Right lobe of liver (tissue), 6 donors: ENCODE data around the gene RRAGD. TPM values are rescaled to one million over a fixed set of nuclear protein-coding genes. Genes with fewer than 3 reads are reported as not detected.

Experiments
- ATAC-seq, 4 donors: fragments of 200-7000 bp; cut with Tn5 transposase; one replicate each; pipeline ENCODE4 v1.9.1; 2020; ENCODE audit warnings: mild to moderate bottlenecking in 4 of 4, moderate library complexity in 4 of 4
- DNase-seq, 3 donors: peaks; one replicate each; pipeline ENCODE4 v3.0.0-alpha.2; 2020
- H3K27ac ChIP-seq, 3 donors: fragments of 200-600 bp; one replicate each; pipeline ENCODE4 v1.8.0; 2022
- H3K27me3 ChIP-seq, 2 donors: fragments of 200-600 bp; one replicate each; pipeline ENCODE4 v1.8.0; 2022
- H3K36me3 ChIP-seq, 4 donors: fragments of 200-600 bp; sonication (generic) in 1 of 4; one replicate each; pipeline versions ENCODE4 v1.5.1 to v1.8.0; 2017 to 2022; ENCODE audit warnings: control low read depth in 1 of 4
- H3K4me1 ChIP-seq, 4 donors: fragments of 200-600 bp; sonication (generic) in 1 of 4; one replicate each; pipeline versions ENCODE4 v1.5.1 to v1.8.0; 2017 to 2022; ENCODE audit warnings: control low read depth in 1 of 4
- H3K4me3 ChIP-seq, 3 donors: fragments of 200-600 bp; one replicate each; pipeline ENCODE4 v1.8.0; 2022
- H3K9me3 ChIP-seq, 4 donors: fragments of 200-600 bp; sonication (generic) in 1 of 4; one replicate each; pipeline versions ENCODE4 v1.5.1 to v1.8.0; 2017 to 2022; ENCODE audit warnings: control low read depth in 1 of 4
- CTCF ChIP-seq, 4 donors: fragments of 200-600 bp in 3 of 4; fragments of 450-650 bp in 1 of 4; IDR thresholded peaks; one replicate each; pipeline versions ENCODE4 v1.5.1 to v1.8.0; 2016 to 2022; ENCODE audit warnings: antibody characterized with exemption in 4 of 4, mild to moderate bottlenecking in 2 of 4
- POLR2A ChIP-seq: fragments of 450-650 bp; IDR thresholded peaks from one replicate; pipeline ENCODE4 v1.6.1; 2017; ENCODE audit warnings: antibody characterized with exemption, mild to moderate bottlenecking
- WGBS: methylation state at CpG from one replicate; pipeline ENCODE4 v1.1.6; 2018; ENCODE audit warnings: low coverage, low lambda C conversion rate; ENCODE audit not compliant: insufficient coverage; ENCODE audit errors: missing lambda C conversion rate; 5-methylcytosine and 5-hydroxymethylcytosine counted together
- intact Hi-C, 2 donors: fragments of 100-400 bp; cut with DNase I; formaldehyde crosslinking; loops; one replicate each; pipeline versions ENCODE4 v1.11.2 to v1.14.1; 2022
- total RNA-seq, 6 experiments: library from RNA; depleted of rRNA in 2 of 6; stranded (reverse); fragments of >200 nt in 2 of 6; fragmentation: NEBNext Ultra II Directional in 3 of 6; extraction: Animal tissue kit (Norgen Biotek cat#: 25700) in 3 of 6; gene quantifications; one replicate each; pipeline versions ENCODE4 v1.1.0 to v1.2.4, GENCODE V29; 2016 to 2023
- donor health status: DM: no; HTN: yes; CAD: no.
- donor health status: DM: no; HTN: no; CAD: no.
- donor health status: DM: no; HTN: no; CAD: no.
- donor health status: DM: no; HTN: yes; CAD: no.
- donor health status: DM: no; HTN: yes; CAD: no.

The RRAGD gene
- total RNA-seq, 6 experiments from 2014 or later = 7.1 to 18.7 (median 12.2) TPM

GRCh38 chr6:89454300-89454699 lies 42.2 kb upstream of the RRAGD start:
- intact Hi-C loops = no loop called here
- TF ChIP-seq POLR2A (no peak), CTCF (IDR thresholded peaks at IDR 0.05) (no peak)
- Histone ChIP-seq H3K9me3 (no peaks in the 10 kb centered on the region), H3K4me1 (no peaks in the 10 kb centered on the region), H3K36me3 (no peaks in the 10 kb centered on the region), H3K27ac (no peak overlapping the region), H3K27me3 (no peaks in the 10 kb centered on the region), H3K4me3 (no peak overlapping the region)
- DNase-seq (no peak), ATAC-seq (no peak)
- WGBS = 88% methylated on average over 2 of the region's 2 CpGs

DNA sequence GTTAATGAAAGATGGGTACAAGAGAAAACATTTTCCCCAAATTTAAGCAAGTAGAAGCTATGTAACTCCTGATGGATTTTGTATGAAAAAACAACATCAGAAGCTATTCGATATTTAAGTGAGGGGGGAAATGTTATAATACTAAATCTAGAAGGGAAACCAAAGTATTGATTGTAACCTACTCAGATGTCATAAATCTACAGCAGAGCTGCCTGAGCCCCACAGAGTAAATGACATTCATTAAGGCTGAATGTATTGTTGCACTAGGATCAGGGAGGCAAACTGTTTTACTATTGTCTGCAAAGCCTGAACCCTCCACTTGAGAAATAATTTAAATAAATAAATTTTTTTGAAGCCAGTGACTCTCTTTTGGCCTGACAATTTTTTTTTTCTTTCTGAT lies 40.2 kb upstream of the RRAGD start:
- intact Hi-C loops = no loop called here
- ATAC-seq (no peak), DNase-seq (no peak)
- Histone ChIP-seq H3K27me3 (no peaks in the 10 kb centered on the region), H3K4me3 (no peak overlapping the region), H3K27ac (no peak overlapping the region), H3K36me3 (no peaks in the 10 kb centered on the region), H3K4me1 (no peaks in the 10 kb centered on the region), H3K9me3 (no peaks in the 10 kb centered on the region)
- TF ChIP-seq CTCF (IDR thresholded peaks at IDR 0.05) = no peak
- WGBS = 92% methylated on average over 1 of the region's 1 CpG

DNA sequence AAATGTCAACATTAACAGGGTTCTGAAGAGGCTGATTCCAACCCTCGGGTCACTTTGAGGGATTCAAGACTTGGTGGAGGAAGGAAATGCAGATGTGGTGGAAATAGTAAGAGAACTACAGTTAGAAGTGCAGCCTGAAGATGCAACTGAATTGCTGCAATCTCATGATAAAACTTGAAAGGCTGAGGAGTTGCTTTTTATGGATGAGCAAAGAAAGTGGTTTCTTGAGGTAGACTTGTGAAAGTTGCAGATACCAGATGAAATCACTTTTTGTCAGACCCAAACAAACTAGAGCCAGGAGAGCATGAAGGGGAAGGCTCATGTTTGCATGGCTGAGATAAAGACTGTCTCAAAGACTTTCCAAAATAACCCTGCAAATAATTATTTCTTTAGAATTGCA lies 37.1 kb upstream of the RRAGD start:
- no peak overlapping the region for H3K27ac ChIP-seq
- no peaks in the 10 kb centered on the region for H3K27me3 ChIP-seq
- TF ChIP-seq POLR2A = no peak
- TF ChIP-seq CTCF (IDR thresholded peaks at IDR 0.05) = no peak
- intact Hi-C loops = no loop called here
- H3K36me3 ChIP-seq = no peaks in the 10 kb centered on the region
- peaks cover 0 to 2% (median 0%) of the 10 kb centered on the region in 4 donors for H3K4me1 ChIP-seq
- H3K4me3 ChIP-seq = no peak overlapping the region
- no peaks in the 10 kb centered on the region for H3K9me3 ChIP-seq
- ATAC-seq (no peak), DNase-seq (no peak)
- 13% methylated on average over 1 of the region's 1 CpG for WGBS

GRCh38 chr6:89443658-89444057 lies 31.6 kb upstream of the RRAGD start:
- H3K27me3 ChIP-seq = no peaks in the 10 kb centered on the region
- H3K27ac ChIP-seq = peak overlapping the region in 1 of 3 donors; percentile 0
- no peaks in the 10 kb centered on the region for H3K36me3 ChIP-seq
- DNase-seq (no peak), ATAC-seq (peak; percentile 99 to 100 (median 100))
- intact Hi-C loops = no loop called here
- no peaks in the 10 kb centered on the region for H3K9me3 ChIP-seq
- 36% methylated on average over 5 of the region's 5 CpGs for WGBS
- peak overlapping the region in 1 of 3 donors; percentile 18 for H3K4me3 ChIP-seq
- TF ChIP-seq CTCF (IDR thresholded peaks at IDR 0.05) (no peak), POLR2A (no peak)
- peaks cover 0 to 7% (median 2%) of the 10 kb centered on the region in 4 donors for H3K4me1 ChIP-seq

- Histone ChIP-seq H3K27ac (no peak overlapping the region), H3K9me3 (no peaks in the 10 kb centered on the region), H3K27me3 (no peaks in the 10 kb centered on the region), H3K36me3 (no peaks in the 10 kb centered on the region), H3K4me3 (no peak overlapping the region), H3K4me1 (peaks cover 0 to 7% (median 2%) of the 10 kb centered on the region in 4 donors)
- intact Hi-C loops = no loop called here
- no peak for TF ChIP-seq POLR2A
- no peak for TF ChIP-seq CTCF (IDR thresholded peaks at IDR 0.05)
- 95% methylated on average over 3 of the region's 3 CpGs for WGBS
- DNase-seq (no peak), ATAC-seq (no peak)
These were observed 28.1 kb upstream of the RRAGD start for GRCh38 chr6:89440200-89440599.
